H1 (cell line): ENCODE data around the gene MCC. TPM values are rescaled to one million over a fixed set of nuclear protein-coding genes. Genes with fewer than 3 reads are reported as not detected.

Experiments used
- HDAC2 ChIP-seq, 2 experiments: fragments of 300-600 bp in 1 of 2; sonication (generic) in 1 of 2; IDR thresholded peaks; 2 replicates each; pipeline ENCODE4 v1.6.1; 2011 to 2012; ENCODE audit warnings: low read depth in 2 of 2, low read length in 2 of 2, mild to moderate bottlenecking in 2 of 2, moderate library complexity in 2 of 2, borderline replicate concordance in 1 of 2, inconsistent platforms in 1 of 2
- YY1 ChIP-seq: IDR thresholded peaks from 2 replicates; pipeline ENCODE4 v1.6.1; 2011; ENCODE audit warnings: low read depth, mild to moderate bottlenecking, low read length
- polyA plus RNA-seq, 7 experiments: library from polyadenylated mRNA; depleted of rRNA in 3 of 7; stranded (reverse) in 5 of 7; unstranded in 2 of 7; fragments of >200 nt in 5 of 7; fragments of 200-250 nt in 2 of 7; gene quantifications; 1 replicate in 5 of 7; 2 replicates in 1 of 7; 4 replicates in 1 of 7; pipeline versions ENCODE4 v1.2.1 to v1.2.3, GENCODE V29; 2011 to 2013; ENCODE audit warnings: missing spikeins in 2 of 7, mixed read lengths in 2 of 7
- total RNA-seq: library from RNA; stranded (reverse); fragmentation: NEBNext Ultra II Directional; extraction: Animal tissue kit (Norgen Biotek cat#: 25700); gene quantifications from 2 replicates; pipeline ENCODE4 v1.2.1, GENCODE V29; 2021

MCC gene
- total and polyA plus RNA-seq, 2 of the 8 experiments (the other 6 are each of a cell fraction or from before 2014, with no cell fraction given) = 2.6 to 18.3 TPM

DNA sequence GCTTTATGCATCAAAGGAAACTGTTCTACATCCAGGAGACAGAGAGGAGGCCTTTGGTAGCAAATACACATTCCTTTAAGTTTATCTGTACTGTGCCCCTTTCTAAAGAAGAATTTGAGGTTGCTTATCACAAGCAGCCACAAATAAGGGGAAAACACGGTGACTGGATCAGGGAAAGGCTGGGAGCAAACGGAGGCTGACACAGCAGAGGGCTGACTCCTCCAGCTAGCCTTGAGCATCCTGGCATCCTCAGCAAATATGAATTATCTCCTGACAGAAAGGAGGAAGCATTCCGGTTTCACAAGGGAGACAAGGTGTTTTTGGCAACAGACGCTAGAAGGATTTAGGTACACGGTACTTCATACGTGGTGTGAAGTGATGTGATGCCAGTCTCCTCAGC is 378.1 kb downstream of the MCC start (continued):
- TF ChIP-seq HDAC2 (IDR thresholded peaks at IDR 0.05; ENCODE audit: borderline replicate concordance in 1 of 2, low read depth in 2 of 2, low read length in 2 of 2) (no peak), YY1 (no peak)
